HCT116 (cell line): ENCODE results near the gene CHST10. TPM values are rescaled to one million over a fixed set of nuclear protein-coding genes. Genes with fewer than 3 reads are reported as not detected.

Experiments
- ATAC-seq: fragments of 200-7000 bp; cut with Tn5 transposase; 2 replicates; pipeline ENCODE4 v1.9.1; 2020; ENCODE audit warnings: mild to moderate bottlenecking, moderate library complexity
- BruUV-seq: library from RNA; stranded (reverse); fragments of 400-500 nt; replicated peaks from 2 replicates; lab custom pipeline; 2021; lab: Mats Ljungman, UMichigan
- CTCF ChIA-PET: fragments of 300-600 bp; sonication (Branson Sonifier 250); formaldehyde crosslinking; loops from one replicate; lab custom pipeline; 2021; ENCODE audit warnings: antibody characterized with exemption; lab: Charles Lee
- POLR2A ChIA-PET: fragments of 300-600, 350-600 bp; sonication (Branson Sonifier 250); formaldehyde crosslinking; loops from one replicate; lab custom pipeline; 2021; ENCODE audit warnings: antibody characterized with exemption; lab: Charles Lee
- RAD21 ChIA-PET, 2 experiments: fragments of 300-600 bp; sonication (Branson Sonifier 250); formaldehyde crosslinking; loops; one replicate each; lab custom pipeline; 2023; ENCODE audit warnings: low total read pairs in 2 of 2; ENCODE audit not compliant: uncharacterized antibody in 2 of 2, unreplicated experiment in 2 of 2, low non-redundant PET in 1 of 2; lab: Charles Lee
- DNase-seq: peaks from one replicate; pipeline ENCODE4 v3.0.0-alpha.2; 2010; ENCODE audit warnings: low read depth, low spot score
- H2AFZ ChIP-seq: fragments of 200-600 bp; shearing (Covaris generic), sonication (generic); 2 replicates; pipeline ENCODE4 v1.6.1; 2017; ENCODE audit warnings: low read depth, mixed run types, mixed read lengths, antibody characterized with exemption, low read length; ENCODE audit not compliant: poor library complexity, severe bottlenecking
- H3K27ac ChIP-seq: 2 replicates; pipeline ENCODE4 v1.5.1; 2012; ENCODE audit warnings: low read depth, low read length
- H3K27me3 ChIP-seq: fragments of 200-600 bp; sonication (generic); 2 replicates; pipeline ENCODE4 v1.6.1; 2016; ENCODE audit warnings: mixed run types, low read length, mixed read lengths; ENCODE audit not compliant: insufficient read depth
- H3K36me3 ChIP-seq, 2 experiments: fragments of 200-500 bp in 1 of 2; fragments of 200-600 bp in 1 of 2; sonication (Bioruptor generic) in 1 of 2; sonication (generic) in 1 of 2; 2 replicates each; pipeline versions ENCODE4 v1.5.1 to v1.6.1; 2014 to 2016; ENCODE audit warnings: low read length in 2 of 2, inconsistent platforms in 1 of 2, mixed read lengths in 1 of 2, mixed run types in 1 of 2; ENCODE audit not compliant: insufficient read depth in 2 of 2, control insufficient read depth in 1 of 2
- H3K4me1 ChIP-seq, 2 experiments: fragments of 200-600 bp in 1 of 2; sonication (generic) in 1 of 2; 2 replicates each; pipeline versions ENCODE4 v1.5.1 to v1.6.1; 2012 to 2017; ENCODE audit warnings: low read length in 2 of 2, inconsistent platforms in 1 of 2, mild to moderate bottlenecking in 1 of 2, mixed read lengths in 1 of 2, mixed run types in 1 of 2, moderate library complexity in 1 of 2; ENCODE audit not compliant: insufficient read depth in 2 of 2, control insufficient read depth in 1 of 2
- H3K4me2 ChIP-seq: fragments of 200-600 bp; sonication (generic); 2 replicates; pipeline ENCODE4 v1.6.1; 2017; ENCODE audit warnings: mixed run types, low read length, mixed read lengths
- H3K4me3 ChIP-seq, 2 experiments: fragments of 200-600 bp in 1 of 2; sonication (generic) in 1 of 2; replicated peaks in 1 of 2; 2 replicates each; pipeline ENCODE4 v1.5.1; 2011 to 2016; ENCODE audit warnings: low read length in 2 of 2, control low read depth in 1 of 2, low read depth in 1 of 2, mild to moderate bottlenecking in 1 of 2, mixed read lengths in 1 of 2, mixed run types in 1 of 2
- H3K79me2 ChIP-seq: fragments of 200-600 bp; sonication (generic); 2 replicates; pipeline ENCODE4 v1.6.1; 2017; ENCODE audit warnings: mild to moderate bottlenecking, mixed run types, low read length, moderate library complexity, mixed read lengths; ENCODE audit not compliant: insufficient read depth
- H3K9ac ChIP-seq: fragments of 200-600 bp; sonication (generic); 2 replicates; pipeline ENCODE4 v1.6.1; 2016; ENCODE audit warnings: low read length, mixed read lengths
- H3K9me2 ChIP-seq: fragments of 200-600 bp; sonication (generic), shearing (Covaris generic); 2 replicates; pipeline ENCODE4 v1.6.1; 2017; ENCODE audit warnings: mixed run types, mild to moderate bottlenecking, moderate library complexity; ENCODE audit not compliant: insufficient read depth
- H3K9me3 ChIP-seq, 2 experiments: fragments of 200-500 bp in 1 of 2; fragments of 200-600 bp in 1 of 2; sonication (Bioruptor generic) in 1 of 2; sonication (generic) in 1 of 2; 2 replicates each; pipeline ENCODE4 v1.6.1; 2014 to 2017; ENCODE audit warnings: low read length in 2 of 2, mixed read lengths in 2 of 2, inconsistent platforms in 1 of 2, low read depth in 1 of 2, mild to moderate bottlenecking in 1 of 2, mixed run types in 1 of 2, moderate library complexity in 1 of 2; ENCODE audit not compliant: control insufficient read depth in 1 of 2, insufficient read depth in 1 of 2
- H4K20me1 ChIP-seq: fragments of 200-600 bp; sonication (generic), shearing (Covaris generic); 2 replicates; pipeline ENCODE4 v1.6.1; 2017; ENCODE audit warnings: mixed run types, mild to moderate bottlenecking, moderate library complexity; ENCODE audit not compliant: insufficient read depth
- EGR1 ChIP-seq: IDR thresholded peaks from 2 replicates; pipeline ENCODE4 v1.6.1; 2012; ENCODE audit warnings: low read depth
- EZH2phosphoT487 ChIP-seq: fragments of 200-600 bp; IDR thresholded peaks from 2 replicates; pipeline ENCODE4 v1.6.1; 2018; ENCODE audit warnings: antibody characterized with exemption, borderline replicate concordance
- POLR2A ChIP-seq: IDR thresholded peaks from 2 replicates; pipeline ENCODE4 v1.7.0; 2011; ENCODE audit warnings: borderline replicate concordance; ENCODE audit not compliant: insufficient read depth, insufficient read length; ENCODE audit errors: extremely low read depth
- RAD21 ChIP-seq: IDR thresholded peaks from 2 replicates; pipeline ENCODE4 v1.6.1; 2012; ENCODE audit warnings: low read depth, mild to moderate bottlenecking
- SIN3A ChIP-seq: IDR thresholded peaks from 2 replicates; pipeline ENCODE4 v1.6.1; 2012; ENCODE audit warnings: low read depth
- TCF7L2 ChIP-seq: IDR thresholded peaks from 2 replicates; pipeline ENCODE4 v1.7.0; 2011; ENCODE audit warnings: borderline replicate concordance, inconsistent platforms; ENCODE audit not compliant: insufficient read depth, insufficient read length; ENCODE audit errors: extremely low read depth
- ZFX ChIP-seq: fragments of 450-650 bp; IDR thresholded peaks from 2 replicates; pipeline ENCODE4 v1.6.1; 2017
- ZNF274 ChIP-seq: fragments of 200-500 bp; sonication (Bioruptor generic); IDR thresholded peaks from 2 replicates; pipeline ENCODE4 v1.6.1; 2014; ENCODE audit warnings: mild to moderate bottlenecking, low read depth, low read length, inconsistent platforms
- intact Hi-C: fragments of 100-400 bp; cut with micrococcal nuclease; formaldehyde crosslinking; loops from 2 replicates; pipeline ENCODE4 v1.10.0; 2022
- total RNA-seq: library from RNA; stranded (reverse); gene quantifications from one replicate; pipeline ENCODE4 v1.2.1, GENCODE V29; 2021; ENCODE audit not compliant: unreplicated experiment
- TF ChIP-seq, protein P1 (sequence below), 3 experiments: fragments of 200-600 bp in 1 of 3; sonication (generic) in 1 of 3; IDR thresholded peaks in 2 of 3; conservative IDR thresholded peaks in 1 of 3; 2 replicates each; pipeline ENCODE4 v1.5.1; 2012 to 2017; ENCODE audit warnings: low read depth in 2 of 3, low read length in 2 of 3, antibody characterized with exemption in 1 of 3, borderline replicate concordance in 1 of 3, control low read depth in 1 of 3, mild to moderate bottlenecking in 1 of 3, mixed read lengths in 1 of 3, mixed run types in 1 of 3, moderate library complexity in 1 of 3; ENCODE audit not compliant: insufficient read depth in 1 of 3
- TF ChIP-seq, protein P2 (sequence below): IDR thresholded peaks from 2 replicates; pipeline ENCODE4 v1.6.1; 2012
- TF ChIP-seq, protein P3 (sequence below): IDR thresholded peaks from 2 replicates; pipeline ENCODE4 v1.6.1; 2012

Gene CHST10
- total RNA-seq, 1 experiment from 2014 or later: 0.27 TPM

DNA sequence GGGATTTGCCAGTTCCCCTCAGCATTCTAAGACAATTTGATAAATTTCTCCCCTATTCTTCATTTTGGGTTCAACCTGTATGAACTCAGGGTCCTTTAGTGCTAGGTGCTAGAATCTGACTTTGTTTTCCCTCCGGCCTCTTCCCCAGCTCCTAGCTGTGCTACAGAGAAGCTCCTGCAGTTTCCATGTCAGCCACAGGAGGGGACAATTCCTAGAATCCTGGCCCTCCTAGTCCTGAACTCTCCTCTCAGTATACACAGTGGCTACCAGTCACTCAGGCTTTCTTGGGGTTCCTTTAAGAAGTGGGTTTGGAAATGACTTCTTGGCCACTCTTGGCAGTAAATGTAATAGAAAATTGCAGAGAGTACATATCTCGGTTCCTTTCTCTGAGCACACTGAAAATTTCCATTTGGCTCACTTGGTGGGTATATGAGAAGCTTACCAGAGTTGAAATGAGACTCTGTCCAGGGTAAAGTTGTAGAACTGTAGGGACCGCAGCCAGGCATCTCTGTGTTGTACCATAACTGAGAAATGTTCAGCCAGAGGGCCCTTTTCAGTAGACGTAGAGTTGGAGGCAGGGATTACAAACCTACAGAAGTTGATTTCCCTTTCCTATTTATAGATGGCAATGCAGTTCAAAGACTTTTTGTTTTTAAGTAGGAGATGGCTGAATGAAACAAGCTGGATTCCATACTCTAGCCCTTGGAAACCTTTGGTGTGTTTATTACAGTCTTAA, 5.0 kb upstream of the CHST10 start:
- TF ChIP-seq TCF7L2 (no peak), POLR2A (no peak), SIN3A (no peak), ZNF274 (no peak), RAD21 (peak; percentile 38), EGR1 (no peak), EZH2phosphoT487 (no peak), ZFX (no peak)
- TF ChIP-seq, protein P1, sequence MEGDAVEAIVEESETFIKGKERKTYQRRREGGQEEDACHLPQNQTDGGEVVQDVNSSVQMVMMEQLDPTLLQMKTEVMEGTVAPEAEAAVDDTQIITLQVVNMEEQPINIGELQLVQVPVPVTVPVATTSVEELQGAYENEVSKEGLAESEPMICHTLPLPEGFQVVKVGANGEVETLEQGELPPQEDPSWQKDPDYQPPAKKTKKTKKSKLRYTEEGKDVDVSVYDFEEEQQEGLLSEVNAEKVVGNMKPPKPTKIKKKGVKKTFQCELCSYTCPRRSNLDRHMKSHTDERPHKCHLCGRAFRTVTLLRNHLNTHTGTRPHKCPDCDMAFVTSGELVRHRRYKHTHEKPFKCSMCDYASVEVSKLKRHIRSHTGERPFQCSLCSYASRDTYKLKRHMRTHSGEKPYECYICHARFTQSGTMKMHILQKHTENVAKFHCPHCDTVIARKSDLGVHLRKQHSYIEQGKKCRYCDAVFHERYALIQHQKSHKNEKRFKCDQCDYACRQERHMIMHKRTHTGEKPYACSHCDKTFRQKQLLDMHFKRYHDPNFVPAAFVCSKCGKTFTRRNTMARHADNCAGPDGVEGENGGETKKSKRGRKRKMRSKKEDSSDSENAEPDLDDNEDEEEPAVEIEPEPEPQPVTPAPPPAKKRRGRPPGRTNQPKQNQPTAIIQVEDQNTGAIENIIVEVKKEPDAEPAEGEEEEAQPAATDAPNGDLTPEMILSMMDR (IDR thresholded peaks at IDR 0.05 in 2 of 3, conservative IDR thresholded peaks at IDR 0.05 in 1 of 3; ENCODE audit: borderline replicate concordance in 1 of 3, insufficient read depth in 1 of 3, low read depth in 2 of 3, low read length in 2 of 3): peak; percentile 29 to 81 (median 66); a peak in 5 of 6 replicates
- TF ChIP-seq, protein P2, sequence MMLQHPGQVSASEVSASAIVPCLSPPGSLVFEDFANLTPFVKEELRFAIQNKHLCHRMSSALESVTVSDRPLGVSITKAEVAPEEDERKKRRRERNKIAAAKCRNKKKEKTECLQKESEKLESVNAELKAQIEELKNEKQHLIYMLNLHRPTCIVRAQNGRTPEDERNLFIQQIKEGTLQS: no peak
- TF ChIP-seq, protein P3, sequence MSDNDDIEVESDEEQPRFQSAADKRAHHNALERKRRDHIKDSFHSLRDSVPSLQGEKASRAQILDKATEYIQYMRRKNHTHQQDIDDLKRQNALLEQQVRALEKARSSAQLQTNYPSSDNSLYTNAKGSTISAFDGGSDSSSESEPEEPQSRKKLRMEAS: no peak
- peak; percentile 99 for ATAC-seq
- POLR2A ChIA-PET: no interaction called here
- BruUV-seq: no TSS peak
- DNase-seq: peak; percentile 28
- H3K27me3 ChIP-seq: no peaks in the 10 kb centered on the region
- no peaks in the 10 kb centered on the region for H3K9me3 ChIP-seq
- H3K9me2 ChIP-seq: no peaks in the 10 kb centered on the region
- no peaks in the 10 kb centered on the region for H3K79me2 ChIP-seq
- CTCF ChIA-PET: interaction anchor here (0.7 to 2.3 kb wide), 6 partner anchors 12 to 160 kb away, joined by 3 to 29 read pairs (median 4); no protein-coding TSS in a partner anchor
- H3K9ac ChIP-seq: no peak overlapping the region
- RAD21 ChIA-PET: interaction anchor here in 1 of 2 experiments (1.3 kb wide), 1 partner anchor 160 kb away, joined by 5 read pairs; no protein-coding TSS in a partner anchor
- H4K20me1 ChIP-seq: no peaks in the 10 kb centered on the region
- H3K36me3 ChIP-seq: no peaks in the 10 kb centered on the region
- intact Hi-C loops: loop anchor here (2.0 to 10.0 kb wide), 2 partner anchors 160 to 562 kb away; no protein-coding TSS in a partner anchor
- no peak overlapping the region for H2AFZ ChIP-seq
- H3K4me2 ChIP-seq: no peak overlapping the region
- H3K27ac ChIP-seq: no peak overlapping the region
- H3K4me1 ChIP-seq: no peaks in the 10 kb centered on the region; a peak in 1 of 4 replicates
- no peak overlapping the region for H3K4me3 ChIP-seq
